Keratinocyte (primary cell): ENCODE data around the gene RALGPS1. TPM values are rescaled to one million over a fixed set of nuclear protein-coding genes. Genes with fewer than 3 reads are reported as not detected.

Experiments
- DNase-seq: peaks from one replicate; pipeline ENCODE4 v3.0.0-alpha.2; 2011; ENCODE audit warnings: low read depth, missing footprints, low spot score
- FAIRE-seq: peaks from 2 replicates; lab custom pipeline; 2011; peaks lifted over from hg19 to GRCh38; lab: Jason Lieb, UNC
- H2AFZ ChIP-seq: 2 replicates; pipeline ENCODE4 v1.6.0; 2012; ENCODE audit warnings: low read length, control low read depth, inconsistent platforms; ENCODE audit not compliant: control insufficient read depth
- H3K27ac ChIP-seq: 2 replicates; pipeline ENCODE4 v1.5.1; 2011; ENCODE audit warnings: low read length; ENCODE audit not compliant: control insufficient read depth, insufficient read depth
- H3K27me3 ChIP-seq: 3 replicates; pipeline ENCODE4 v1.6.0; 2011; ENCODE audit warnings: low read length; ENCODE audit not compliant: control insufficient read depth, insufficient read depth; ENCODE audit errors: extremely low read depth
- H3K36me3 ChIP-seq, 2 experiments: 2 replicates in 1 of 2; 3 replicates in 1 of 2; pipeline ENCODE4 v1.5.1; 2011; ENCODE audit warnings: low read length in 2 of 2, mild to moderate bottlenecking in 1 of 2; ENCODE audit not compliant: control insufficient read depth in 2 of 2, insufficient read depth in 2 of 2; ENCODE audit errors: extremely low read depth in 1 of 2
- H3K4me1 ChIP-seq: 3 replicates; pipeline ENCODE4 v1.5.1; 2011; ENCODE audit warnings: low read length; ENCODE audit not compliant: control insufficient read depth, insufficient read depth; ENCODE audit errors: extremely low read depth
- H3K4me2 ChIP-seq: 3 replicates; pipeline ENCODE4 v1.6.0; 2011; ENCODE audit warnings: low read depth, low read length; ENCODE audit not compliant: control insufficient read depth, insufficient read depth; ENCODE audit errors: extremely low read depth
- H3K4me3 ChIP-seq, 3 experiments: fragments of 200-600 bp in 1 of 3; sonication (generic) in 1 of 3; 2 replicates in 2 of 3; 3 replicates in 1 of 3; pipeline ENCODE4 v1.5.1; 2011 to 2016; ENCODE audit warnings: low read length in 3 of 3, mild to moderate bottlenecking in 3 of 3, control low read depth in 2 of 3, inconsistent platforms in 1 of 3, low read depth in 1 of 3, mixed read lengths in 1 of 3, mixed run types in 1 of 3, moderate library complexity in 1 of 3; ENCODE audit not compliant: control insufficient read depth in 2 of 3, insufficient read depth in 2 of 3; ENCODE audit errors: extremely low read depth in 1 of 3
- H3K79me2 ChIP-seq: 2 replicates; pipeline ENCODE4 v1.6.0; 2012; ENCODE audit warnings: low read length; ENCODE audit not compliant: control insufficient read depth, insufficient read depth
- H3K9ac ChIP-seq: 3 replicates; pipeline ENCODE4 v1.6.0; 2011; ENCODE audit warnings: low read length; ENCODE audit not compliant: control insufficient read depth, insufficient read depth; ENCODE audit errors: extremely low read depth
- H3K9me1 ChIP-seq: 3 replicates; pipeline ENCODE4 v1.6.0; 2011; ENCODE audit warnings: low read length; ENCODE audit not compliant: control insufficient read depth, insufficient read depth; ENCODE audit errors: extremely low read depth
- H3K9me3 ChIP-seq: 2 replicates; pipeline ENCODE4 v1.5.1; 2012; ENCODE audit warnings: low read depth, low read length; ENCODE audit not compliant: control insufficient read depth
- H4K20me1 ChIP-seq: 3 replicates; pipeline ENCODE4 v1.6.0; 2011; ENCODE audit warnings: low read length; ENCODE audit not compliant: control insufficient read depth, insufficient read depth; ENCODE audit errors: extremely low read depth
- EZH2 ChIP-seq: IDR thresholded peaks from one replicate; pipeline ENCODE4 v1.6.1; 2012; ENCODE audit warnings: inconsistent platforms, mild to moderate bottlenecking, low read length, moderate library complexity
- dilution Hi-C: fragments of 300-500 bp; cut with MboI; formaldehyde crosslinking; loops from one replicate; pipeline ENCODE4 v1.7.0; 2020; ENCODE audit warnings: low sequenced_read_pairs; ENCODE audit not compliant: extremely low pct_ligation_motif_present
- polyA plus RNA-seq, 5 experiments: library from polyadenylated mRNA; depleted of rRNA in 3 of 5; stranded (reverse) in 3 of 5; stranded (forward) in 1 of 5; unstranded in 1 of 5; fragments of >200 nt; gene quantifications; 1 replicate in 1 of 5; 2 replicates in 3 of 5; 3 replicates in 1 of 5; pipeline versions ENCODE4 v1.2.1 to v1.2.3, GENCODE V29; 2011 to 2012; ENCODE audit warnings: missing spikeins in 2 of 5, low read depth in 1 of 5, low replicate concordance in 1 of 5
- TF ChIP-seq, protein P1 (sequence below), 3 experiments: IDR thresholded peaks in 1 of 3; conservative IDR thresholded peaks in 1 of 3; optimal IDR thresholded peaks in 1 of 3; 2 replicates in 2 of 3; 3 replicates in 1 of 3; pipeline versions ENCODE3 to v1.5.1; 2011; ENCODE audit warnings: low read length in 3 of 3, mild to moderate bottlenecking in 3 of 3, moderate library complexity in 2 of 3, control low read depth in 1 of 3, inconsistent platforms in 1 of 3; ENCODE audit not compliant: insufficient read depth in 2 of 3; ENCODE audit errors: extremely low read depth in 1 of 3

Gene RALGPS1
- polyA plus RNA-seq, 1 donor (not counting 4 experiments of a cell fraction or from before 2014, with no cell fraction given) = 0.56 TPM

GRCh38 chr9:127021664-127022363 is 107.2 kb downstream of the RALGPS1 start:
- dilution Hi-C loops = no loop called here
- Histone ChIP-seq H2AFZ (no peak overlapping the region), H3K4me1 (peaks cover 12% of the 10 kb centered on the region), H3K9ac (no peak overlapping the region), H3K27me3 (no peaks in the 10 kb centered on the region), H3K36me3 (no peaks in the 10 kb centered on the region), H3K9me3 (no peaks in the 10 kb centered on the region), H3K4me3 (no peak overlapping the region), H3K9me1 (no peaks in the 10 kb centered on the region), H3K79me2 (no peaks in the 10 kb centered on the region), H3K4me2 (no peak overlapping the region), H3K27ac (no peak overlapping the region), H4K20me1 (no peaks in the 10 kb centered on the region)
- FAIRE-seq (no peak), DNase-seq (no peak)
- TF ChIP-seq, protein P1, sequence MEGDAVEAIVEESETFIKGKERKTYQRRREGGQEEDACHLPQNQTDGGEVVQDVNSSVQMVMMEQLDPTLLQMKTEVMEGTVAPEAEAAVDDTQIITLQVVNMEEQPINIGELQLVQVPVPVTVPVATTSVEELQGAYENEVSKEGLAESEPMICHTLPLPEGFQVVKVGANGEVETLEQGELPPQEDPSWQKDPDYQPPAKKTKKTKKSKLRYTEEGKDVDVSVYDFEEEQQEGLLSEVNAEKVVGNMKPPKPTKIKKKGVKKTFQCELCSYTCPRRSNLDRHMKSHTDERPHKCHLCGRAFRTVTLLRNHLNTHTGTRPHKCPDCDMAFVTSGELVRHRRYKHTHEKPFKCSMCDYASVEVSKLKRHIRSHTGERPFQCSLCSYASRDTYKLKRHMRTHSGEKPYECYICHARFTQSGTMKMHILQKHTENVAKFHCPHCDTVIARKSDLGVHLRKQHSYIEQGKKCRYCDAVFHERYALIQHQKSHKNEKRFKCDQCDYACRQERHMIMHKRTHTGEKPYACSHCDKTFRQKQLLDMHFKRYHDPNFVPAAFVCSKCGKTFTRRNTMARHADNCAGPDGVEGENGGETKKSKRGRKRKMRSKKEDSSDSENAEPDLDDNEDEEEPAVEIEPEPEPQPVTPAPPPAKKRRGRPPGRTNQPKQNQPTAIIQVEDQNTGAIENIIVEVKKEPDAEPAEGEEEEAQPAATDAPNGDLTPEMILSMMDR (optimal IDR thresholded peaks at IDR 0.05 in 1 of 3, IDR thresholded peaks at IDR 0.05 in 1 of 3, conservative IDR thresholded peaks at IDR 0.05 in 1 of 3; ENCODE audit: extremely low read depth in 1 of 3, insufficient read depth in 2 of 3, low read length in 3 of 3) = no peak
- TF ChIP-seq EZH2 = no peak

GRCh38 chr9:127022913-127023660 is 108.5 kb downstream of the RALGPS1 start:
- DNase-seq (no peak), FAIRE-seq (no peak)
- no peaks in the 10 kb centered on the region for H4K20me1 ChIP-seq
- no peak for TF ChIP-seq EZH2
- no peak overlapping the region for H3K27ac ChIP-seq
- peaks cover 16% of the 10 kb centered on the region for H3K4me1 ChIP-seq
- dilution Hi-C loops = no loop called here
- no peak overlapping the region for H3K4me3 ChIP-seq
- no peak overlapping the region for H3K9ac ChIP-seq
- H3K36me3 ChIP-seq = no peaks in the 10 kb centered on the region
- H3K27me3 ChIP-seq = no peaks in the 10 kb centered on the region
- H3K9me1 ChIP-seq = no peaks in the 10 kb centered on the region
- H3K9me3 ChIP-seq = no peaks in the 10 kb centered on the region
- H3K79me2 ChIP-seq = no peaks in the 10 kb centered on the region
- H3K4me2 ChIP-seq = no peak overlapping the region
- H2AFZ ChIP-seq = no peak overlapping the region
